HG03520 (cell line): ENCODE measurements around the gene FAM83D.

Source experiments
- ATAC-seq: cut with Tn5 transposase; IDR thresholded peaks from one replicate; pipeline ENCODE4 v1.9.1; 2021; ENCODE audit warnings: mild to moderate bottlenecking, moderate library complexity; ENCODE audit not compliant: unreplicated experiment

Gene FAM83D

DNA sequence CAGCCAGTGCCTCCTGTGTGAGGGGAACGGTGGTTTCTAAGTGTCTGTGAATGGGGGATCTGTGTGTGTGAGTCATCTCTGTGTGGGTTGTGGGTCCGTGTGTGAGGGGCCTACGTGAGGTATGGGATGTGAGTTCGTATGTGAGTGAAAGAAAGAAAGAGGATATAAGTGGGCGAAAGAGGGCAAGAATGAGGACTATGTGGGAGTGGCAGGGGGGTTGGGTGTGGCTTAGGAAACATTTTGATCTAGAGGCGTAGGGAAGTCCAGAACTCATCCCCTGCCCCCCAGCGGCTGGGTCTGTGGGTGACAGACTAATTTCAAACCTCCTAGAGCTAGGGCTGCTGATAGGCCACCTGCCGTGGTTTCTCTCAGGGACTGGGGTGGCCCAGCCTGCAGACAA, 71.4 kb downstream of the FAM83D start:
- ATAC-seq: peak; percentile 95

GRCh38 chr20:38999217-38999616, 73.0 kb downstream of the FAM83D start:
- no peak for ATAC-seq

DNA sequence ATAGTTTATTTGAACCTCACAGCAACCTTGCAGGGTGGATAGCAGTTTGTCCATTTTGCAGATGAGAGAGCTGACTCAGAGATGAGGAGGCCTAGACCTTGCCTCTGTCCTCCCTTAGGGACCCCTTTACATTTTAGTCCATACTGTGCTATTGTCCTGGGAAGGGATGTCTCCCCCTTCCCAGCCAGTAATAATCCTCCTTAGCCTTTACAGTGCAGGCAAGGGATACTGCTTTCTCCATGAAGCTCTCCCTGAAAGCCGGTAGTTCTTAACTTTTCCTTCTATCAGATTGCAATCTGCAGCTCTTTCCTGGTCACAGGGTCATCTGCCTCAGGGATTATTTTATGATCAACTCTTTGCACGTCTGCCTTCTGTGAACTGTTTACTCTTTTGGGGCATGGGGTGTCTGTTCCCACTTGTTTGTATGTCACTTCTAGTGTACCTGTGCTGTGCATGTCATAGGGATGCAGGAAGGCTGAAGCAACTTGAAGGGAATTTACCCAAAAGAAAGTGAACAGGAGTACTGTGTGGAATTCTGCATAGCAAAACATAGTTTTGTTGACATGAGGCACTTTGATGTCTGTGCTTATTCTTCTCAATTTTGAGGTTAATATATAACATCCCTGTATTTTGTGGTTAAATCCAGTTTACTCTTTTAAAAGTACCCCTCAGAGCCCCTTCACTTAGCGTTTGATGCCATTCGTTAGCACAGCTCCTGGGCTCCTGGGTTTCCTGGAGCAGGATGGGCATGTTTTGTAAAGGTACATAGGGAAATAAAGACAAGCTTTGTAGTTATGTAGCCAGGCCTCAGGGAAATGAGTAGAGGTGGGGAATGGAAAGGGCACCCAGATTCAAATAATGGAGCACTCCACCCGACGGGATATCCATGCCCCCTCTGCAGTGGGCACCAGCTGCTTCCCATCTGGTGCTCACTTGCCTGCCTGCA, 74.0 kb downstream of the FAM83D start:
- no peak for ATAC-seq
